Mucosa of descending colon (tissue), 3 donors: ENCODE data around the gene GLCCI1. TPM values are rescaled to one million over a fixed set of nuclear protein-coding genes. Genes with fewer than 3 reads are reported as not detected.

ENCODE experiments used
- ATAC-seq: fragments of 200-7000 bp; cut with Tn5 transposase; one replicate; pipeline ENCODE4 v1.9.1; 2020; ENCODE audit warnings: mild to moderate bottlenecking, moderate library complexity
- DNase-seq, 3 donors: peaks; one replicate each; pipeline ENCODE4 v3.0.0-alpha.2; 2020
- H3K36me3 ChIP-seq: fragments of 200-600 bp; one replicate; pipeline ENCODE4 v1.8.0; 2021; ENCODE audit warnings: low read depth, mild to moderate bottlenecking
- H3K4me1 ChIP-seq: fragments of 200-600 bp; one replicate; pipeline ENCODE4 v1.8.0; 2021; ENCODE audit warnings: low read depth, mild to moderate bottlenecking
- H3K4me3 ChIP-seq: fragments of 200-600 bp; one replicate; pipeline ENCODE4 v1.8.0; 2021; ENCODE audit warnings: mild to moderate bottlenecking
- H3K9me3 ChIP-seq: fragments of 200-600 bp; one replicate; pipeline ENCODE4 v1.8.0; 2021; ENCODE audit warnings: mild to moderate bottlenecking
- intact Hi-C, 2 donors: fragments of 100-400 bp; cut with DNase I in 1 of 2; cut with micrococcal nuclease in 1 of 2; formaldehyde crosslinking; loops; one replicate each; pipeline versions ENCODE4 v1.11.0 to v1.11.1; 2022; cut with DNase I, micrococcal nuclease
- total RNA-seq, 3 donors: library from RNA; stranded (reverse); fragmentation: NEBNext Ultra II Directional in 2 of 3; extraction: Animal tissue kit (Norgen Biotek cat#: 25700) in 2 of 3; gene quantifications; one replicate each; pipeline versions ENCODE4 v1.2.1 to v1.2.4, GENCODE V29; 2021 to 2023
- TF ChIP-seq, protein P1 (sequence below): fragments of 200-600 bp; IDR thresholded peaks from one replicate; pipeline ENCODE4 v1.8.0; 2022; ENCODE audit warnings: antibody characterized with exemption, mild to moderate bottlenecking
- donor health status: DM: no; HTN: no; CAD: no; lungs with moderate emphysema.
- donor health status: DM: no; HTN: no; CAD: no.
- donor health status: DM: no; HTN: yes; CAD: no.

GLCCI1 gene
- total RNA-seq, 3 donors from 2014 or later = 9.2 to 14.0 (median 12.3) TPM

DNA sequence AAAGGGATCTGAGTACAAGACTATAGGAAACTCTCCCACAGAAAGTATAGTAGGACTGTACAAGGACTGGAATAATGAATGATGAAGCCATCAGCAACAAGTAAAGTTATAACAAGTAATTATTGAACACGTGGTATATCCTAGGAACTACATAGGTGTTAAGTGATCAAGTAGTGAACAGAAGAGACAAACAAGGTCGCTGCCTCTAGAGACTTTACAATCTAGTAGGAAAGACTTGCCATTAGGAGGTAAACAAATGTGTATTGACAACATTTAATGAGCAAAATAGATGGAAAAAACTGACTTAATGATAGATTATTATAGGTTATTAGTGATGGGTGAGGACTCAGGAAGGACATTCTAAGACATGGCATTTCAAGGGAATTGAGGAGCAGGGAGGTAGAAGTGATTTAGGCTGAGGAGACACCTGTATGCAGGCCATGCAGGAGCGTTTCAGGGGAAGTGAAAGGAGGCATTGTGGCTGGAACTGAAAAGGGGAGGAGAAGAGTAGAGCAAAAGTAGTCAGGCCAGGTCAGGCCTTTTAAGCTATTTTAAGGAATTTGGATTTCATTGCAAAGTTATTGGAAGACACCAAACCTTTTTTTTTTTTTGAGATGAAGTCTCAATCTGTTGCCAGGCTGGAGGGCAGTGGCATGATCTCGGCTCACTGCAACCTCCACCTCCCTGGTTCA, 8.5 kb upstream of the GLCCI1 start:
- intact Hi-C loops = no loop called here
- Histone ChIP-seq H3K36me3 (no peaks in the 10 kb centered on the region), H3K4me1 (no peaks in the 10 kb centered on the region), H3K4me3 (no peak overlapping the region), H3K9me3 (no peaks in the 10 kb centered on the region)
- ATAC-seq (no peak), DNase-seq (no peak)
- TF ChIP-seq, protein P1, sequence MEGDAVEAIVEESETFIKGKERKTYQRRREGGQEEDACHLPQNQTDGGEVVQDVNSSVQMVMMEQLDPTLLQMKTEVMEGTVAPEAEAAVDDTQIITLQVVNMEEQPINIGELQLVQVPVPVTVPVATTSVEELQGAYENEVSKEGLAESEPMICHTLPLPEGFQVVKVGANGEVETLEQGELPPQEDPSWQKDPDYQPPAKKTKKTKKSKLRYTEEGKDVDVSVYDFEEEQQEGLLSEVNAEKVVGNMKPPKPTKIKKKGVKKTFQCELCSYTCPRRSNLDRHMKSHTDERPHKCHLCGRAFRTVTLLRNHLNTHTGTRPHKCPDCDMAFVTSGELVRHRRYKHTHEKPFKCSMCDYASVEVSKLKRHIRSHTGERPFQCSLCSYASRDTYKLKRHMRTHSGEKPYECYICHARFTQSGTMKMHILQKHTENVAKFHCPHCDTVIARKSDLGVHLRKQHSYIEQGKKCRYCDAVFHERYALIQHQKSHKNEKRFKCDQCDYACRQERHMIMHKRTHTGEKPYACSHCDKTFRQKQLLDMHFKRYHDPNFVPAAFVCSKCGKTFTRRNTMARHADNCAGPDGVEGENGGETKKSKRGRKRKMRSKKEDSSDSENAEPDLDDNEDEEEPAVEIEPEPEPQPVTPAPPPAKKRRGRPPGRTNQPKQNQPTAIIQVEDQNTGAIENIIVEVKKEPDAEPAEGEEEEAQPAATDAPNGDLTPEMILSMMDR = no peak

DNA sequence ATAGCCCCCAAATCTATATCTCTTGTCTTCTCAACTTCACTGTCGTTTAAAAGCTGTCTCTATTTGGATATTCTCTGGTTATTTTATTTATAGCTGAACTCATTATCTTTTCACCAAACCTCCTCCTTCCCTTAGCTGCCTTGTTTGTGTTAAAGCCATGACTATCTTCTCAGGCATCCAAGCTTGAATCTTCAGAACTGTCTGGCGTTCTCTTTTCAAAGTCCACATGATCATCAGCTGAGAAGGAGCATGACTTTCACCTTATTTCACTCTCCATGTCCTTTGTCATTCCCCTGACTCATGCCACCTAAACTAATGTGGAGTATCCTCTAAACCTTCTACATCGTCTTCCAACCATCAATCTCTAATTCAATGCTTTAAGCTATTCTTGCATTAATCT, 5.7 kb upstream of the GLCCI1 start:
- TF ChIP-seq, protein P1 = no peak
- H3K9me3 ChIP-seq = no peaks in the 10 kb centered on the region
- H3K36me3 ChIP-seq = no peaks in the 10 kb centered on the region
- H3K4me1 ChIP-seq = no peaks in the 10 kb centered on the region
- DNase-seq = no peak
- ATAC-seq = no peak
- intact Hi-C loops = no loop called here
- H3K4me3 ChIP-seq = no peak overlapping the region

DNA sequence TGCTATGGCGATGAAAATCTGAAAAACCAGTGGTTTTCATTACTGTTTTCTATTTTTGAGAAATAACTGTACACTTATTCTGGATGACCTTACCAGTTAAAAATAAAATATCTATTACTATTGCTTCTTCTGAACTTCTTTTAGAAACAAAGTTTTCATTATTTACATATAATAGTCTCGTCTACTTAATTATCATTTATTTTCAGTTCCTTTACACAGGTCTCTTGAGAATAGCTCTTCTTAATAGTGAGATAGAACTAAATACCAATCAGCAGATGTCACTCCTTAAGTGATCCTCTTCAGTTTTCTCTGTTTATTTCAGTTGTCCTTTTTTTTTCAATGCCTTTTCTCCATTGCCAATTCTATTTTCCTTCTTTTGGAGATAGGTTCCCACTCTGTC, 4.3 kb upstream of the GLCCI1 start:
- Histone ChIP-seq H3K36me3 (no peaks in the 10 kb centered on the region), H3K9me3 (no peaks in the 10 kb centered on the region), H3K4me1 (no peaks in the 10 kb centered on the region), H3K4me3 (no peak overlapping the region)
- TF ChIP-seq, protein P1 = no peak
- DNase-seq (no peak), ATAC-seq (no peak)
- intact Hi-C loops = no loop called here

DNA sequence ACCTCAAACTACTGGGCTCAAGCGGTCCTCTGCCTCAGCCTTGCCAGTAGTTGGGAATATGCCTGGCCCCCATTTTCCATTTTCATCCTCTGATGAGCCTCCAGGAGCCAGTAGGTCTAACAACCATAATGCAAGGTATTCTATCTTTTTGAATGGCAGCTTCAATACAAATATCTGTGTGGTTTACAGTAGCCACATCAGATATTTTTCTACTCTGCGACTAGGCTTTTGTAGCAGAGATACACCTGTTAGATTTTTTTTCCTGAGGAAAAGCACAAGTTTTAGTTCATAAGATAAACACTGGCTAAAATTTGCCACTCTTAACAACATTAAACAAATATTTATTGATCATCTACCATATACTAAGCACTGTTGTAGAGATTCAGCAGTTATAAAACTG, 3.9 kb upstream of the GLCCI1 start:
- H3K36me3 ChIP-seq = no peaks in the 10 kb centered on the region
- H3K4me3 ChIP-seq = no peak overlapping the region
- TF ChIP-seq, protein P1 = no peak
- DNase-seq = no peak
- intact Hi-C loops = no loop called here
- H3K4me1 ChIP-seq = no peaks in the 10 kb centered on the region
- no peak for ATAC-seq
- H3K9me3 ChIP-seq = no peaks in the 10 kb centered on the region

DNA sequence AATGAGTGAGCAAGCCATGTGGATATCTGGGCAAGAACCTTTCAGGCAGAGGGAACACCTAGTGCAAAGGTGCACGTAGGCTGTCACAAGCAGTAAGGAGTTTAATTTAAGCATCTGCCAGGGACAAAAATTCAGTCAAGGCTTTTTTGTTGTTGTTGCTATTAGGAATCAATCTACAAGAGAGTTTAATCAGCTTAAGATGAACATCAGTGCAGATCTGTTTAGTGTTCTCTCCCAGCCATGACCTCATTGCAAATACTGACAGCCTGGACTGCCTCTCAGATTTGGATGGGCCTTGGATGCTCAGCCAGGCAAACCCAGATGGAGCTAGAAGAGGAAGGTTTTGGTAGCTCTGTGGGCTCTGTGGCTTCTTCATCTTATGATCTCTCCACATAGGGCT, 3.3 kb upstream of the GLCCI1 start:
- H3K4me1 ChIP-seq = no peaks in the 10 kb centered on the region
- no peak for DNase-seq
- no peaks in the 10 kb centered on the region for H3K9me3 ChIP-seq
- H3K36me3 ChIP-seq = no peaks in the 10 kb centered on the region
- intact Hi-C loops = no loop called here
- H3K4me3 ChIP-seq = no peak overlapping the region
- TF ChIP-seq, protein P1 = no peak
- ATAC-seq = no peak
